OCI-LY1 (cell line): ENCODE results near the gene RPSA.

ENCODE experiments used
- H2AFZ ChIP-seq: fragments of 200-600 bp; sonication (generic), shearing (Covaris generic); 2 replicates; pipeline ENCODE4 v1.6.0; 2014; ENCODE audit warnings: antibody characterized with exemption, mild to moderate bottlenecking, low read length
- H3F3A ChIP-seq: fragments of 200-600 bp; sonication (generic), shearing (Covaris generic); 2 replicates; pipeline ENCODE4 v1.6.0; 2014; ENCODE audit warnings: mild to moderate bottlenecking, antibody characterized with exemption, low read length, moderate library complexity; ENCODE audit not compliant: insufficient read depth
- H3K27ac ChIP-seq: fragments of 200-600 bp; sonication (generic); 2 replicates; pipeline ENCODE4 v1.5.1; 2014; ENCODE audit warnings: low read length, mixed run types, mild to moderate bottlenecking, low read depth; ENCODE audit not compliant: poor library complexity, severe bottlenecking
- H3K27me3 ChIP-seq: fragments of 200-600 bp; sonication (generic); 2 replicates; pipeline ENCODE4 v1.6.0; 2014; ENCODE audit warnings: antibody characterized with exemption, mild to moderate bottlenecking, low read length, moderate library complexity; ENCODE audit not compliant: insufficient read depth
- H3K36me3 ChIP-seq: fragments of 200-600 bp; sonication (generic); 2 replicates; pipeline ENCODE4 v1.6.1; 2014; ENCODE audit warnings: mild to moderate bottlenecking, antibody characterized with exemption, low read length, moderate library complexity, mixed read lengths; ENCODE audit not compliant: insufficient read depth
- H3K4me1 ChIP-seq: fragments of 200-600 bp; sonication (generic); 2 replicates; pipeline ENCODE4 v1.5.1; 2014; ENCODE audit warnings: mild to moderate bottlenecking, low read length, moderate library complexity; ENCODE audit not compliant: insufficient read depth, severe bottlenecking
- H3K4me2 ChIP-seq: fragments of 200-600 bp; sonication (generic), shearing (Covaris generic); 2 replicates; pipeline ENCODE4 v1.6.1; 2014; ENCODE audit warnings: low read length
- H3K4me3 ChIP-seq: fragments of 200-600 bp; sonication (generic); 2 replicates; pipeline ENCODE4 v1.5.1; 2014; ENCODE audit warnings: low read length, low read depth, mild to moderate bottlenecking, mixed read lengths; ENCODE audit not compliant: poor library complexity, severe bottlenecking
- H3K79me2 ChIP-seq: fragments of 200-600 bp; shearing (Covaris generic); 2 replicates; pipeline ENCODE4 v1.6.1; 2016; ENCODE audit warnings: mixed run types, low read length, mixed read lengths; ENCODE audit not compliant: insufficient read depth
- H3K9ac ChIP-seq: fragments of 200-600 bp; sonication (generic), shearing (Covaris generic); 2 replicates; pipeline ENCODE4 v1.6.1; 2014; ENCODE audit warnings: mild to moderate bottlenecking, low read length, mixed read lengths
- H3K9me2 ChIP-seq: fragments of 200-600 bp; sonication (generic), shearing (Covaris generic); 2 replicates; pipeline ENCODE4 v1.6.1; 2014; ENCODE audit warnings: low read depth, mild to moderate bottlenecking, low read length, mixed read lengths
- H3K9me3 ChIP-seq: fragments of 200-600 bp; shearing (Covaris generic); 2 replicates; pipeline ENCODE4 v1.6.1; 2014; ENCODE audit warnings: low read length, mixed read lengths
- H4K20me1 ChIP-seq: fragments of 200-600 bp; sonication (generic), shearing (Covaris generic); 2 replicates; pipeline ENCODE4 v1.6.0; 2016; ENCODE audit warnings: mild to moderate bottlenecking, low read length; ENCODE audit not compliant: insufficient read depth
- CTCF ChIP-seq: fragments of 200-600 bp; sonication (generic), shearing (Covaris generic); IDR thresholded peaks from 2 replicates; pipeline ENCODE4 v1.5.1; 2017; ENCODE audit warnings: mild to moderate bottlenecking, antibody characterized with exemption, low read length, moderate library complexity, mixed read lengths
- EZH2 ChIP-seq: fragments of 200-600 bp; sonication (generic), shearing (Covaris generic); IDR thresholded peaks from 2 replicates; pipeline ENCODE4 v1.8.0; 2017; ENCODE audit warnings: borderline replicate concordance, mixed run types, mild to moderate bottlenecking, antibody characterized with exemption, low read length, moderate library complexity, mixed read lengths

RPSA gene

GRCh38 chr3:39388741-39389248 lies 17.7 kb upstream of the RPSA start:
- peaks cover 42% of the 10 kb centered on the region for H3K79me2 ChIP-seq
- no peak overlapping the region; the same call in 1 of the 2 replicates for H3K9ac ChIP-seq
- H3K4me3 ChIP-seq, result no peak overlapping the region

GRCh38 chr3:39390181-39390580 lies 16.3 kb upstream of the RPSA start:
- Histone ChIP-seq H4K20me1 (no peaks in the 10 kb centered on the region), H3K4me3 (no peak overlapping the region), H3K4me2 (no peak overlapping the region), H3K9me3 (no peaks in the 10 kb centered on the region), H3K4me1 (peaks cover 36% of the 10 kb centered on the region), H3K9me2 (no peaks in the 10 kb centered on the region), H2AFZ (no peak overlapping the region), H3K27me3 (no peaks in the 10 kb centered on the region), H3F3A (no peaks in the 10 kb centered on the region), H3K9ac (no peak overlapping the region), H3K27ac (no peak overlapping the region), H3K36me3 (peaks cover 58% of the 10 kb centered on the region), H3K79me2 (peaks cover 33% of the 10 kb centered on the region)
- no peak for TF ChIP-seq CTCF
- no peak for TF ChIP-seq EZH2

More at GRCh38 chr3:39388741-39389248, 17.7 kb upstream of the RPSA start:
- H3F3A ChIP-seq, result no peaks in the 10 kb centered on the region
- no peaks in the 10 kb centered on the region for H3K9me2 ChIP-seq
- H2AFZ ChIP-seq, result no peak overlapping the region
- peaks cover 45% of the 10 kb centered on the region for H3K4me1 ChIP-seq
- peak overlapping the region; percentile 40 for H3K27ac ChIP-seq
- H3K4me2 ChIP-seq, result peak overlapping the region; percentile 41
- no peaks in the 10 kb centered on the region for H3K9me3 ChIP-seq
- no peak for TF ChIP-seq EZH2
- TF ChIP-seq CTCF, result no peak
- H3K27me3 ChIP-seq, result no peaks in the 10 kb centered on the region
- peaks cover 44% of the 10 kb centered on the region for H3K36me3 ChIP-seq
- no peaks in the 10 kb centered on the region for H4K20me1 ChIP-seq

- Histone ChIP-seq H3K27ac (no peak overlapping the region), H4K20me1 (no peaks in the 10 kb centered on the region), H3K4me3 (no peak overlapping the region), H3K79me2 (no peaks in the 10 kb centered on the region), H3K4me1 (no peaks in the 10 kb centered on the region), H2AFZ (no peak overlapping the region), H3K9ac (no peak overlapping the region), H3K9me2 (no peaks in the 10 kb centered on the region), H3K36me3 (peaks cover 91% of the 10 kb centered on the region), H3F3A (no peaks in the 10 kb centered on the region), H3K4me2 (no peak overlapping the region), H3K27me3 (no peaks in the 10 kb centered on the region), H3K9me3 (no peaks in the 10 kb centered on the region)
- TF ChIP-seq CTCF (no peak), EZH2 (no peak)
These were observed 9.8 kb upstream of the RPSA start for GRCh38 chr3:39396690-39397089.
